Measurements from ENCODE around the gene NFATC2IP. TPM values are rescaled to one million over a fixed set of nuclear protein-coding genes. Genes with fewer than 3 reads are reported as not detected.

NFATC2IP gene
- polyA plus RNA-seq, 1 donor (not counting 4 experiments of a cell fraction or from before 2014, with no cell fraction given) = 56.5 TPM

- no peaks in the 10 kb centered on the region for H3K27me3 ChIP-seq (ENCODE audit: control insufficient read depth, extremely low read depth, insufficient read depth, low read length)
- dilution Hi-C loops (cut with MboI; ENCODE audit: extremely low pct_ligation_motif_present, low sequenced_read_pairs) = no loop called here
- no peaks in the 10 kb centered on the region for H3K9me3 ChIP-seq (ENCODE audit: control insufficient read depth, low read depth, low read length)
- no peaks in the 10 kb centered on the region for H3K4me1 ChIP-seq (ENCODE audit: control insufficient read depth, extremely low read depth, insufficient read depth, low read length)
- FAIRE-seq (no peak), DNase-seq (ENCODE audit: low read depth, low spot score) (no peak)
- H3K9ac ChIP-seq (ENCODE audit: control insufficient read depth, extremely low read depth, insufficient read depth, low read length) = no peak overlapping the region
- H3K36me3 ChIP-seq (ENCODE audit: control insufficient read depth in 2 of 2, extremely low read depth in 1 of 2, insufficient read depth in 2 of 2, low read length in 2 of 2) = no peaks in the 10 kb centered on the region
- no peak overlapping the region for H3K27ac ChIP-seq (ENCODE audit: control insufficient read depth, insufficient read depth, low read length)
- H4K20me1 ChIP-seq (ENCODE audit: control insufficient read depth, extremely low read depth, insufficient read depth, low read length) = no peaks in the 10 kb centered on the region
- no peak for TF ChIP-seq EZH2 (IDR thresholded peaks at IDR 0.05; ENCODE audit: low read length)
- no peak for TF ChIP-seq CTCF (optimal IDR thresholded peaks at IDR 0.05 in 1 of 3, IDR thresholded peaks at IDR 0.05 in 1 of 3, conservative IDR thresholded peaks at IDR 0.05 in 1 of 3; ENCODE audit: extremely low read depth in 1 of 3, insufficient read depth in 2 of 3, low read length in 3 of 3)
- no peak overlapping the region for H3K4me2 ChIP-seq (ENCODE audit: control insufficient read depth, extremely low read depth, insufficient read depth, low read depth, low read length)
- H3K9me1 ChIP-seq (ENCODE audit: control insufficient read depth, extremely low read depth, insufficient read depth, low read length) = no peaks in the 10 kb centered on the region
- H3K79me2 ChIP-seq (ENCODE audit: control insufficient read depth, insufficient read depth, low read length) = no peaks in the 10 kb centered on the region
- no peak overlapping the region for H2AFZ ChIP-seq (ENCODE audit: control insufficient read depth, low read length)
- H3K4me3 ChIP-seq (ENCODE audit: control insufficient read depth in 2 of 3, extremely low read depth in 1 of 3, insufficient read depth in 2 of 3, low read depth in 1 of 3, low read length in 3 of 3) = no peak overlapping the region
Measured at GRCh38 chr16:28936784-28937155, 14.0 kb upstream of the NFATC2IP start.

GRCh38 chr16:28937222-28937876, 13.4 kb upstream of the NFATC2IP start:
- Histone ChIP-seq H3K4me1 (ENCODE audit: control insufficient read depth, extremely low read depth, insufficient read depth, low read length) (no peaks in the 10 kb centered on the region), H3K9me3 (ENCODE audit: control insufficient read depth, low read depth, low read length) (no peaks in the 10 kb centered on the region), H3K36me3 (ENCODE audit: control insufficient read depth in 2 of 2, extremely low read depth in 1 of 2, insufficient read depth in 2 of 2, low read length in 2 of 2) (no peaks in the 10 kb centered on the region), H3K9me1 (ENCODE audit: control insufficient read depth, extremely low read depth, insufficient read depth, low read length) (no peaks in the 10 kb centered on the region), H3K4me3 (ENCODE audit: control insufficient read depth in 2 of 3, extremely low read depth in 1 of 3, insufficient read depth in 2 of 3, low read depth in 1 of 3, low read length in 3 of 3) (no peak overlapping the region), H3K9ac (ENCODE audit: control insufficient read depth, extremely low read depth, insufficient read depth, low read length) (no peak overlapping the region), H4K20me1 (ENCODE audit: control insufficient read depth, extremely low read depth, insufficient read depth, low read length) (no peaks in the 10 kb centered on the region), H2AFZ (ENCODE audit: control insufficient read depth, low read length) (no peak overlapping the region), H3K27ac (ENCODE audit: control insufficient read depth, insufficient read depth, low read length) (no peak overlapping the region), H3K27me3 (ENCODE audit: control insufficient read depth, extremely low read depth, insufficient read depth, low read length) (no peaks in the 10 kb centered on the region), H3K79me2 (ENCODE audit: control insufficient read depth, insufficient read depth, low read length) (no peaks in the 10 kb centered on the region), H3K4me2 (ENCODE audit: control insufficient read depth, extremely low read depth, insufficient read depth, low read depth, low read length) (no peak overlapping the region)
- dilution Hi-C loops (cut with MboI; ENCODE audit: extremely low pct_ligation_motif_present, low sequenced_read_pairs) = no loop called here
- DNase-seq (ENCODE audit: low read depth, low spot score) (no peak), FAIRE-seq (no peak)
- no peak for TF ChIP-seq EZH2 (IDR thresholded peaks at IDR 0.05; ENCODE audit: low read length)
- TF ChIP-seq CTCF (optimal IDR thresholded peaks at IDR 0.05 in 1 of 3, IDR thresholded peaks at IDR 0.05 in 1 of 3, conservative IDR thresholded peaks at IDR 0.05 in 1 of 3; ENCODE audit: extremely low read depth in 1 of 3, insufficient read depth in 2 of 3, low read length in 3 of 3) = no peak
